HG03521 (cell line): ENCODE results near the gene ANKFY1.

Experiments
- ATAC-seq: cut with Tn5 transposase; IDR thresholded peaks from one replicate; pipeline ENCODE4 v1.9.1; 2021; ENCODE audit warnings: mild to moderate bottlenecking, moderate library complexity; ENCODE audit not compliant: unreplicated experiment

Gene ANKFY1, protein sequence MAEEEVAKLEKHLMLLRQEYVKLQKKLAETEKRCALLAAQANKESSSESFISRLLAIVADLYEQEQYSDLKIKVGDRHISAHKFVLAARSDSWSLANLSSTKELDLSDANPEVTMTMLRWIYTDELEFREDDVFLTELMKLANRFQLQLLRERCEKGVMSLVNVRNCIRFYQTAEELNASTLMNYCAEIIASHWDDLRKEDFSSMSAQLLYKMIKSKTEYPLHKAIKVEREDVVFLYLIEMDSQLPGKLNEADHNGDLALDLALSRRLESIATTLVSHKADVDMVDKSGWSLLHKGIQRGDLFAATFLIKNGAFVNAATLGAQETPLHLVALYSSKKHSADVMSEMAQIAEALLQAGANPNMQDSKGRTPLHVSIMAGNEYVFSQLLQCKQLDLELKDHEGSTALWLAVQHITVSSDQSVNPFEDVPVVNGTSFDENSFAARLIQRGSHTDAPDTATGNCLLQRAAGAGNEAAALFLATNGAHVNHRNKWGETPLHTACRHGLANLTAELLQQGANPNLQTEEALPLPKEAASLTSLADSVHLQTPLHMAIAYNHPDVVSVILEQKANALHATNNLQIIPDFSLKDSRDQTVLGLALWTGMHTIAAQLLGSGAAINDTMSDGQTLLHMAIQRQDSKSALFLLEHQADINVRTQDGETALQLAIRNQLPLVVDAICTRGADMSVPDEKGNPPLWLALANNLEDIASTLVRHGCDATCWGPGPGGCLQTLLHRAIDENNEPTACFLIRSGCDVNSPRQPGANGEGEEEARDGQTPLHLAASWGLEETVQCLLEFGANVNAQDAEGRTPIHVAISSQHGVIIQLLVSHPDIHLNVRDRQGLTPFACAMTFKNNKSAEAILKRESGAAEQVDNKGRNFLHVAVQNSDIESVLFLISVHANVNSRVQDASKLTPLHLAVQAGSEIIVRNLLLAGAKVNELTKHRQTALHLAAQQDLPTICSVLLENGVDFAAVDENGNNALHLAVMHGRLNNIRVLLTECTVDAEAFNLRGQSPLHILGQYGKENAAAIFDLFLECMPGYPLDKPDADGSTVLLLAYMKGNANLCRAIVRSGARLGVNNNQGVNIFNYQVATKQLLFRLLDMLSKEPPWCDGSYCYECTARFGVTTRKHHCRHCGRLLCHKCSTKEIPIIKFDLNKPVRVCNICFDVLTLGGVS

GRCh38 chr17:4263282-4264215, at the start of gene ANKFY1:
Gene ANKFY1 (minus strand): TSS chr17:4263979. CDS start chr17:4263941, 38 bp downstream.
- ATAC-seq: peak; percentile 87

GRCh38 chr17:4310354-4311060, 46.7 kb upstream of the ANKFY1 start:
- no peak for ATAC-seq

GRCh38 chr17:4309897-4310296, 46.1 kb upstream of the ANKFY1 start:
- no peak for ATAC-seq

DNA sequence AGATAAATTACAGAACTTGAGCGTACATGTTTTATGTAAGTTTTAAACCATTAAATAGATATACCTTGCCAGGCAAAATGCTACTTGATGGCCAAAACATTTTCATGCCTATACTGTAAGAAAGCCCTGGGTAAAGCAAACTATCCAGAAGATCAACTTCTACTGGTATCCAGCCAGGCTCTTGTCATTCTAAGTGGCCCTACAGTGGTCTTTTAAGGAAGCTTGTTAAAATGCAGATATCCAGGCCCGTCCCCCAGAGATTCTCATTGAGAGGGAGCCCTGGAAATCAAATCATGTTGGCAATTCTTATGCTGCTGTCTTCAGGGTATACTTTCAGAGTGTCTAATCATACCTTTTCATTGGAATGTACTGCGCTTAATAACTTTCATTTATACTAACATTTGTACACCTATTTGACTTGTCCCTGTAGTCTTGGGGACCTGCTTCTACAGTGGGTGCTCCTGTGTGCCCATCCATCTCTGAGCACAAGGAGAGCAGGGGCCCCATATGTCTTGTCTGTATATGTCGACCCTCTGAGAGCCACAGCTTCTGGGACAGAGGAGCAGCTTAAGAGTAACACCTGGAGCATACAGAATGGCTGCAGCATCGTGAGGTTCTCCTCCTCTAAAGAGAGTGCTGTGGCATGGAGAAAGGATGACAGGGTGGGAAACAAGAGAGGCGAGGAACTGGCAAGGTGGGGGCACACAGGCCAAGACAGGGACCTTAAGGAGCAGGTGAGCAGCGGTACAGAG, 43.6 kb upstream of the ANKFY1 start:
- ATAC-seq: no peak

- no peak for ATAC-seq
Observed at GRCh38 chr17:4305224-4305623, 41.4 kb upstream of the ANKFY1 start.

- ATAC-seq: no peak
Observed at GRCh38 chr17:4304417-4305027, 40.7 kb upstream of the ANKFY1 start.

DNA sequence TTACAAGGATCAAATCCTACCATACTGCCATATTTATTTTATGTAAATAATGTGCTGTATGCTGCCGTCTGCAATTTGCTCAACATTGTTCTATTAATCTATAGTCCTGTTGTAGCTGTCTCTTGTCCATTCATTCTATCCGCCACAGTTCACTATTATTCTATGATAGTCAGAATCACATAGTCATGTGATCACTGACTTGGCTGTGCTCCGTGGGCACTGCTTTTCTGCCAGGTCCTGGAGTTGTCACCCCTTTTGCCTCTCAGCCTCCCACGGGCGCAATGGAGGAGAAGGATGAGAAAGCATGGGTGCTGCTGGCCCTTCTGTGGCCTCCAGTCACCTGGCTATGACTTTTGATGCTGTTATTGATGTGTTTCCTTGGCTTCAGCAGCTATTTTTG, 37.3 kb upstream of the ANKFY1 start:
- no peak for ATAC-seq

DNA sequence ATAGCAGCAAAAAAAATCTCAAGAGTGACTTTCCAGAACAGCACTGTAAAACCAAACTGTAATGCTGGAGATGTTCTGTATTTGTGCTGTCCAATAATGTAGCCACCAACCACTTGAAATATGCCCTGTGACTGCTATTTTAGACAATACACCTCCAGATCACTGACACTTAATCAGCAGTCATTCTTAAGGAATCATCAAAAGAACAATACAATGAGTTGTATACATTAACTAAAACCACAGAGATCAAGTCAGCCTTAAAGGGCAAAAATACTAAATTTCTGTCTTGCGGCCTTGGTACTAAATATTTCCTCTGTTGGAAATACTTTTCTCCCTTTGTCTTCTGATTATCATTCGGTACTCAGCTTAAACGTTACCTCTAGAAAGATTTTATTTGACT, 33.6 kb upstream of the ANKFY1 start:
- no peak for ATAC-seq

GRCh38 chr17:4295686-4296085, 31.9 kb upstream of the ANKFY1 start:
- no peak for ATAC-seq

- no peak for ATAC-seq
Observed at GRCh38 chr17:4293572-4293971, 29.8 kb upstream of the ANKFY1 start.

- ATAC-seq: no peak
Observed at GRCh38 chr17:4287710-4288109, 23.9 kb upstream of the ANKFY1 start.

GRCh38 chr17:4276514-4276913, 12.7 kb upstream of the ANKFY1 start:
- no peak for ATAC-seq

GRCh38 chr17:4272972-4273368, 9.2 kb upstream of the ANKFY1 start:
- no peak for ATAC-seq

GRCh38 chr17:4272213-4272971, 8.6 kb upstream of the ANKFY1 start:
- ATAC-seq: no peak

GRCh38 chr17:4270736-4271135, 7.0 kb upstream of the ANKFY1 start:
- no peak for ATAC-seq

- ATAC-seq: no peak
Observed at GRCh38 chr17:4269915-4270314, 6.1 kb upstream of the ANKFY1 start.

DNA sequence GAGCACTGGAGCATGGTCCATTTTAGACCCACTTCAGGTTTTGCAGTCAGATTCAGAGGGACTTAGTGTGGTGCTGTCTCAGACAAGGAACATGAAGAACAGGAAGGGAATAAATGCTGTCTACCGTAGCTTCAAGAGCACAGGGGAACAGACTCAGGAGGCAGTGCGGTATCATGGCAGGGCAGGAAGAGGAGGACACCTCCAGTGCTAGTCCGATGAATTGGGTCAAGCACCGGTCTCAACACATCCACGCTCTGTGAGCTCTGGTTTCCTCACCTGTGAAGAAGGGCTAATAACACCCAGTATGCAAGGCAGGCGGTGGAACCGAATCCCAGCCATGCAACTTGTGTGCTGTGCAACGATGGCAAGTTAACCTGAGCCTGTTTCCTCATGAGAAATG, 3.6 kb upstream of the ANKFY1 start:
- ATAC-seq: no peak

GRCh38 chr17:4266550-4266949, 2.8 kb upstream of the ANKFY1 start:
- ATAC-seq: no peak
